GM21529 (cell line): Measurements from ENCODE around the gene RHAG.

ENCODE experiments used
- ATAC-seq: cut with Tn5 transposase; IDR thresholded peaks from one replicate; pipeline ENCODE4 v1.9.1; 2021; ENCODE audit not compliant: unreplicated experiment

Gene RHAG

GRCh38 chr6:49565855-49566254 lies 70.8 kb downstream of the RHAG start:
- ATAC-seq, result no peak

GRCh38 chr6:49565261-49565660 lies 71.4 kb downstream of the RHAG start:
- ATAC-seq, result no peak

GRCh38 chr6:49564552-49564951 lies 72.1 kb downstream of the RHAG start:
- ATAC-seq, result no peak

GRCh38 chr6:49563006-49563886 lies 73.4 kb downstream of the RHAG start:
- no peak for ATAC-seq

- ATAC-seq, result no peak
Observed at GRCh38 chr6:49558238-49558637, 78.4 kb downstream of the RHAG start.

GRCh38 chr6:49557177-49557576 lies 79.5 kb downstream of the RHAG start:
- ATAC-seq, result no peak

GRCh38 chr6:49556429-49556837 lies 80.2 kb downstream of the RHAG start:
- no peak for ATAC-seq

- ATAC-seq, result no peak
Observed at GRCh38 chr6:49555951-49556350, 80.7 kb downstream of the RHAG start.
